WTC11 (cell line): ENCODE data around the gene CUL1.

ENCODE experiments used
- CTCF ChIP-seq: fragments of 200-600 bp; IDR thresholded peaks from 2 replicates; pipeline ENCODE4 v1.8.0; 2022; ENCODE audit warnings: antibody characterized with exemption
- KAT7 ChIP-seq: sonication (generic); formaldehyde crosslinking; IDR thresholded peaks from 2 replicates; pipeline ENCODE4 v1.8.1; 2023; ENCODE audit warnings: missing genetic modification reagents, mild to moderate bottlenecking, borderline replicate concordance
- MAX ChIP-seq: sonication (generic); formaldehyde crosslinking; IDR thresholded peaks from 2 replicates; pipeline ENCODE4 v1.8.0; 2022; ENCODE audit warnings: mild to moderate bottlenecking, missing genetic modification reagents
- TEAD4 ChIP-seq: sonication (generic); formaldehyde crosslinking; IDR thresholded peaks from 2 replicates; pipeline ENCODE4 v1.8.0; 2022; ENCODE audit warnings: mild to moderate bottlenecking, missing genetic modification reagents

- TF ChIP-seq KAT7 (CRISPR knock-in tag) (no peak), MAX (CRISPR knock-in tag) (no peak), TEAD4 (CRISPR knock-in tag) (no peak), CTCF (no peak)
Observed at GRCh38 chr7:148706368-148706767, 7.7 kb downstream of the CUL1 start.
